ENCODE data around the gene PRKCA. TPM values are rescaled to one million over a fixed set of nuclear protein-coding genes. Genes with fewer than 3 reads are reported as not detected.

PRKCA gene
- total RNA-seq, 4 donors from 2014 or later, result 9.6 to 15.5 (median 11.1) TPM

GRCh38 chr17:66436631-66437030 lies 134.2 kb downstream of the PRKCA start:
- H3K4me3 ChIP-seq (ENCODE audit: low read depth, poor library complexity, severe bottlenecking), result no peak overlapping the region
- no peak for TF ChIP-seq CTCF (IDR thresholded peaks at IDR 0.05)
- no peak for TF ChIP-seq POLR2A (IDR thresholded peaks at IDR 0.05)
- 81 to 88% methylated on average over 6 of the region's 6 CpGs for WGBS, 2 donors
- DNase-seq (ENCODE audit: low spot score in 2 of 2), result no peak
- intact Hi-C loops (cut with DNase I; ENCODE audit: low total_unique reads), result no loop called here

GRCh38 chr17:66437476-66438026 lies 135.1 kb downstream of the PRKCA start:
- no peak overlapping the region for H3K4me3 ChIP-seq (ENCODE audit: low read depth, poor library complexity, severe bottlenecking)
- no peak for DNase-seq (ENCODE audit: low spot score in 2 of 2)
- 79 to 87% methylated on average over 5 of the region's 5 CpGs for WGBS, 2 donors
- TF ChIP-seq POLR2A (IDR thresholded peaks at IDR 0.05), result no peak
- no peak for TF ChIP-seq CTCF (IDR thresholded peaks at IDR 0.05)
- intact Hi-C loops (cut with DNase I; ENCODE audit: low total_unique reads), result no loop called here

- DNase-seq (ENCODE audit: low spot score in 2 of 2), result no peak
- no peak for TF ChIP-seq CTCF (IDR thresholded peaks at IDR 0.05)
- TF ChIP-seq POLR2A (IDR thresholded peaks at IDR 0.05), result no peak
- no peak overlapping the region for H3K4me3 ChIP-seq (ENCODE audit: low read depth, poor library complexity, severe bottlenecking)
- intact Hi-C loops (cut with DNase I; ENCODE audit: low total_unique reads), result no loop called here
- whole genome bisulfite sequencing, 2 donors, result 85 to 90% methylated on average over 7 of the region's 7 CpGs
Measured at GRCh38 chr17:66438101-66438500, 135.7 kb downstream of the PRKCA start.

- WGBS, 2 donors, result 31 to 43% methylated on average over 11 of the region's 11 CpGs
- H3K4me3 ChIP-seq (ENCODE audit: low read depth, poor library complexity, severe bottlenecking), result no peak overlapping the region
- no peak for TF ChIP-seq POLR2A (IDR thresholded peaks at IDR 0.05)
- TF ChIP-seq CTCF (IDR thresholded peaks at IDR 0.05), result no peak
- DNase-seq (ENCODE audit: low spot score in 2 of 2), result no peak
- intact Hi-C loops (cut with DNase I; ENCODE audit: low total_unique reads), result no loop called here
Measured at GRCh38 chr17:66441101-66441661, 138.8 kb downstream of the PRKCA start.

- WGBS, 2 donors, result 70 to 79% methylated on average over 2 of the region's 2 CpGs
- intact Hi-C loops (cut with DNase I; ENCODE audit: low total_unique reads), result no loop called here
- DNase-seq (ENCODE audit: low spot score in 2 of 2), result no peak
- TF ChIP-seq POLR2A (IDR thresholded peaks at IDR 0.05) (no peak), CTCF (IDR thresholded peaks at IDR 0.05) (no peak)
- H3K4me3 ChIP-seq (ENCODE audit: low read depth, poor library complexity, severe bottlenecking), result no peak overlapping the region
Measured at GRCh38 chr17:66443166-66443565, 140.8 kb downstream of the PRKCA start.

GRCh38 chr17:66443606-66444005 lies 141.2 kb downstream of the PRKCA start:
- no peak for DNase-seq (ENCODE audit: low spot score in 2 of 2)
- no peak overlapping the region for H3K4me3 ChIP-seq (ENCODE audit: low read depth, poor library complexity, severe bottlenecking)
- 62 to 72% methylated on average over 9 of the region's 9 CpGs for WGBS, 2 donors
- TF ChIP-seq CTCF (IDR thresholded peaks at IDR 0.05) (no peak), POLR2A (IDR thresholded peaks at IDR 0.05) (no peak)
- intact Hi-C loops (cut with DNase I; ENCODE audit: low total_unique reads), result no loop called here
